PC-3 (cell line): ENCODE measurements around the gene SMIM26.

Source experiments
- CTCF ChIP-seq: fragments of 300-600 bp; sonication (generic); conservative IDR thresholded peaks from 2 replicates; pipeline ENCODE4 v1.5.1; 2017; ENCODE audit warnings: antibody characterized with exemption, low read depth, mild to moderate bottlenecking, low read length
- EZH2 ChIP-seq: fragments of 300-600 bp; sonication (generic); IDR thresholded peaks from one replicate; pipeline ENCODE4 v1.6.1; 2017; ENCODE audit warnings: antibody characterized with exemption, mild to moderate bottlenecking, low read length; ENCODE audit not compliant: unreplicated experiment
- EZH2phosphoT487 ChIP-seq: fragments of 300-600 bp; sonication (generic); IDR thresholded peaks from 2 replicates; pipeline ENCODE4 v1.6.1; 2018; ENCODE audit warnings: mild to moderate bottlenecking, antibody characterized with exemption, low read length, borderline replicate concordance

GRCh38 chr20:18596270-18596669 is 29.0 kb downstream of the SMIM26 start:
- TF ChIP-seq CTCF (no peak), EZH2 (no peak), EZH2phosphoT487 (no peak)
